K562 (cell line): ENCODE measurements around the gene FAM78B. TPM values are rescaled to one million over a fixed set of nuclear protein-coding genes. Genes with fewer than 3 reads are reported as not detected.

Experiments used
- ATAC-seq: fragments of 200-7000 bp; cut with Tn5 transposase; 3 replicates; pipeline ENCODE4 v1.9.1; 2020; ENCODE audit warnings: moderate library complexity
- BruUV-seq: library from RNA; stranded (reverse); fragments of 400-500 nt; replicated peaks from 2 replicates; lab custom pipeline; 2021; lab: Mats Ljungman, UMichigan
- CTCF ChIA-PET: fragments of 300-600 bp; formaldehyde crosslinking; extraction: SDS; loops from one replicate; lab custom pipeline; 2021; ENCODE audit warnings: low intra/inter-chr PET ratio; lab: Yijun Ruan, JAX
- POLR2A ChIA-PET: fragments of 300-600, 350-650 bp; sonication (Branson Sonifier 250); formaldehyde crosslinking; extraction: SDS; loops from one replicate; lab custom pipeline; 2021; ENCODE audit warnings: antibody characterized with exemption, inconsistent platforms; lab: Yijun Ruan, JAX
- DNase-seq, 4 experiments: peaks; one replicate each; pipeline versions ENCODE4 v3.0.0 to v3.0.0-alpha.2; 2011 to 2018; ENCODE audit warnings: low spot score in 3 of 4, mixed read lengths in 3 of 4; ENCODE audit errors: extremely low read depth in 1 of 4
- FAIRE-seq: peaks from 2 replicates; lab custom pipeline; 2011; peaks lifted over from hg19 to GRCh38; lab: Jason Lieb, UNC
- H2AFZ ChIP-seq: 2 replicates; pipeline ENCODE4 v1.6.0; 2011; ENCODE audit warnings: low read depth, low read length, control low read depth, inconsistent platforms
- H3K27ac ChIP-seq: fragments of 200-600 bp; 3 replicates; pipeline ENCODE4 v1.8.0; 2011; ENCODE audit warnings: low read depth, mild to moderate bottlenecking, control low read depth, inconsistent platforms, low read length, moderate library complexity, mixed read lengths; ENCODE audit errors: extremely low read depth
- H3K27me3 ChIP-seq, 2 experiments: fragments of 300-600 bp in 1 of 2; 2 replicates in 1 of 2; 3 replicates in 1 of 2; pipeline versions ENCODE4 v1.6.0 to v1.8.0; 2011; ENCODE audit warnings: inconsistent platforms in 2 of 2, low read length in 2 of 2, mild to moderate bottlenecking in 1 of 2, mixed read lengths in 1 of 2, moderate library complexity in 1 of 2; ENCODE audit not compliant: control insufficient read depth in 2 of 2, insufficient read depth in 2 of 2
- H3K36me3 ChIP-seq: fragments of 300-600 bp; 3 replicates; pipeline ENCODE4 v1.8.0; 2011; ENCODE audit warnings: mild to moderate bottlenecking, low read length, inconsistent platforms; ENCODE audit not compliant: control insufficient read depth, insufficient read depth
- H3K4me1 ChIP-seq, 2 experiments: fragments of 200-600 bp in 1 of 2; replicated peaks in 1 of 2; 2 replicates in 1 of 2; 3 replicates in 1 of 2; pipeline versions ENCODE4 v1.5.1 to v1.8.0; 2011; ENCODE audit warnings: inconsistent platforms in 2 of 2, low read length in 2 of 2, mild to moderate bottlenecking in 1 of 2, mixed read lengths in 1 of 2, moderate library complexity in 1 of 2; ENCODE audit not compliant: control insufficient read depth in 2 of 2, insufficient read depth in 2 of 2
- H3K4me2 ChIP-seq: 2 replicates; pipeline ENCODE4 v1.6.1; 2011; ENCODE audit warnings: low read length, control low read depth, inconsistent platforms, mixed read lengths; ENCODE audit not compliant: insufficient read depth
- H3K4me3 ChIP-seq: fragments of 200-600 bp; sonication (generic), shearing (Covaris generic); 2 replicates; pipeline ENCODE4 v1.5.1; 2016; ENCODE audit warnings: control low read depth, inconsistent platforms
- H3K79me2 ChIP-seq: fragments of 200-600 bp; 3 replicates; pipeline ENCODE4 v1.8.0; 2011; ENCODE audit warnings: low read length, inconsistent platforms; ENCODE audit not compliant: control insufficient read depth, insufficient read depth
- H3K9ac ChIP-seq, 2 experiments: 2 replicates each; pipeline versions ENCODE4 v1.6.0 to v1.6.1; 2011; ENCODE audit warnings: low read depth in 2 of 2, low read length in 2 of 2, control low read depth in 1 of 2, inconsistent platforms in 1 of 2, mild to moderate bottlenecking in 1 of 2, mixed read lengths in 1 of 2; ENCODE audit not compliant: insufficient read depth in 1 of 2
- H3K9me1 ChIP-seq: one replicate; pipeline ENCODE4 v1.6.0; 2011; ENCODE audit warnings: inconsistent platforms, mild to moderate bottlenecking, low read length, moderate library complexity; ENCODE audit not compliant: control insufficient read depth, insufficient read depth
- H3K9me3 ChIP-seq: replicated peaks from 2 replicates; pipeline ENCODE4 v1.5.1; 2011; ENCODE audit warnings: low read depth, low read length, inconsistent platforms; ENCODE audit not compliant: control insufficient read depth, insufficient read depth
- H4K20me1 ChIP-seq: replicated peaks from 2 replicates; pipeline ENCODE4 v1.6.1; 2011; ENCODE audit warnings: low read length, inconsistent platforms, mixed read lengths; ENCODE audit not compliant: control insufficient read depth, insufficient read depth
- ARID2 ChIP-seq: fragments of 450-650 bp; IDR thresholded peaks from 2 replicates; pipeline ENCODE4 v1.6.1; 2017; ENCODE audit warnings: antibody characterized with exemption, mild to moderate bottlenecking
- C11orf30 ChIP-seq: fragments of 450-650 bp; IDR thresholded peaks from 2 replicates; pipeline ENCODE4 v1.6.1; 2016; ENCODE audit warnings: low read depth, mild to moderate bottlenecking
- CREB3 ChIP-seq: fragments of 450-650 bp; conservative IDR thresholded peaks from 2 replicates; pipeline ENCODE4 v1.6.1; 2016; ENCODE audit warnings: missing genetic modification characterization, low read depth, mild to moderate bottlenecking, missing compliant biosample characterization, moderate library complexity
- DLX4 ChIP-seq: fragments of 250-450 bp; sonication (Bioruptor Pico); IDR thresholded peaks from 2 replicates; pipeline ENCODE4 v1.6.1; 2021; ENCODE audit warnings: mild to moderate bottlenecking
- IRF2 ChIP-seq: sonication (generic); formaldehyde crosslinking; IDR thresholded peaks from 2 replicates; pipeline ENCODE4 v1.8.1; 2022; ENCODE audit warnings: mild to moderate bottlenecking, missing genetic modification reagents
- MAFF ChIP-seq: IDR thresholded peaks from 2 replicates; pipeline ENCODE4 v1.6.1; 2012; ENCODE audit warnings: low read length, improper control_type of control experiment
- MAFG ChIP-seq: fragments of 450-650 bp; conservative IDR thresholded peaks from 2 replicates; pipeline ENCODE4 v1.6.1; 2016; ENCODE audit warnings: missing genetic modification characterization, missing compliant biosample characterization
- MAFK ChIP-seq: IDR thresholded peaks from 2 replicates; pipeline ENCODE4 v1.6.1; 2011; ENCODE audit warnings: low read length, improper control_type of control experiment
- RAD21 ChIP-seq, 2 experiments: fragments of 250-450 bp in 1 of 2; fragments of 450-650 bp in 1 of 2; sonication (Bioruptor Pico) in 1 of 2; formaldehyde crosslinking in 1 of 2; IDR thresholded peaks in 1 of 2; conservative IDR thresholded peaks in 1 of 2; 2 replicates each; pipeline versions ENCODE4 v1.4.0 to v1.8.0; 2020 to 2022; ENCODE audit warnings: mild to moderate bottlenecking in 2 of 2, moderate library complexity in 1 of 2
- TBL1XR1 ChIP-seq, 2 experiments: IDR thresholded peaks; 2 replicates each; pipeline ENCODE4 v1.6.1; 2012; ENCODE audit warnings: improper control_type of control experiment in 2 of 2, low read length in 2 of 2, mild to moderate bottlenecking in 1 of 2
- THAP12 ChIP-seq: fragments of 250-450 bp; sonication (Bioruptor Pico); IDR thresholded peaks from 2 replicates; pipeline ENCODE4 v1.9.0; 2021; ENCODE audit warnings: mild to moderate bottlenecking, inconsistent platforms
- ZNF316 ChIP-seq: fragments of 450-650 bp; IDR thresholded peaks from 2 replicates; pipeline ENCODE4 v1.6.1; 2016
- WGBS: fragments of 100-300 bp; shearing (Covaris generic); methylation state at CpG from one replicate; pipeline ENCODE4 v1.1.6; 2016; ENCODE audit warnings: low coverage, mixed read lengths; ENCODE audit not compliant: insufficient coverage; ENCODE audit errors: missing lambda C conversion rate; 5-methylcytosine and 5-hydroxymethylcytosine counted together
- in situ Hi-C: fragments of 300-500 bp; cut with MboI; formaldehyde crosslinking; loops from 4 replicates; pipeline ENCODE4 v1.15.0; 2018; ENCODE audit warnings: inconsistent platforms, mixed read lengths
- intact Hi-C: fragments of 100-400 bp; cut with micrococcal nuclease; formaldehyde crosslinking; loops from 2 replicates; pipeline ENCODE4 v1.14.2; 2022
- polyA plus RNA-seq, 8 experiments: library from polyadenylated mRNA; depleted of rRNA in 4 of 8; stranded (reverse) in 5 of 8; unstranded in 3 of 8; fragments of >200 nt; fragmentation: Nextera tagmentation in 2 of 8; fragmentation: Illumina TruSeq in 1 of 8; extraction: Ambion mirVana in 2 of 8; extraction: Trizol in 1 of 8; gene quantifications; 2 replicates each; pipeline versions ENCODE4 v1.2.1 to v1.2.3, GENCODE V29; 2011 to 2014; ENCODE audit warnings: inconsistent platforms in 1 of 8, missing spikeins in 1 of 8
- total RNA-seq, 7 experiments: library from RNA; depleted of rRNA in 6 of 7; stranded (reverse); fragments of >200 nt in 6 of 7; fragmentation: Illumina TruSeq in 2 of 7; extraction: Trizol in 2 of 7; gene quantifications; 2 replicates each; pipeline versions ENCODE4 v1.2.1 to v1.2.3, GENCODE V29; 2011 to 2021; ENCODE audit warnings: low replicate concordance in 1 of 7
- TF ChIP-seq, protein P1 (sequence below): fragments of 450-650 bp; conservative IDR thresholded peaks from 2 replicates; pipeline ENCODE4 v1.6.1; 2016; ENCODE audit warnings: missing genetic modification characterization, low read depth, mild to moderate bottlenecking, control low read depth, missing compliant biosample characterization
- TF ChIP-seq, protein P2 (sequence below): fragments of 250-450 bp; sonication (Bioruptor Pico); IDR thresholded peaks from 2 replicates; pipeline ENCODE4 v1.5.0; 2022; ENCODE audit warnings: mild to moderate bottlenecking

FAM78B gene
- total and polyA plus RNA-seq, 9 of the 15 experiments (the other 6 are each of a cell fraction or from before 2014, with no cell fraction given) = 0.04 to 0.43 (median 0.29) TPM; not detected in 1

DNA sequence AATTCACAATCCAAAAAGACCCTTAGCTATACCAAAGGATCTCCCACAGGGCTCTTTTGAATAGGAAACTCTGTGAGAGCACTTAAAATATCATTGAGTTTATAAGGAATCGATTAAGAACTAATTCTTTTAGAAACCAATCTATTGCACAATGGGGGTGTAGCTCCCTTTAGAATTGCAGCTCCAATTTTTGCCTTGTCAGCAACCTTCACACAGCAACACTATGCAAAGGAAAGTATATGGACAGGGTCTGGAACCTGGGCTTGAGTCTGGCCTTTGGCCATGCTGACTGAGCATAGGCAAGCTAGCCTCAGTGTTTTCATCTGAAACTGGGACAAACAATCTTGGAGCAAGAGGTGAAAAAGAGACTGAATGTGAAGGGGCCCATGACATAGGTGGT lies 17.2 kb upstream of the FAM78B start:
- Histone ChIP-seq H3K9me3 (no peaks in the 10 kb centered on the region), H3K79me2 (no peaks in the 10 kb centered on the region), H3K27me3 (peaks cover 0 to 2% of the 10 kb centered on the region in 2 experiments; a peak in 2 of 5 replicates), H3K36me3 (no peaks in the 10 kb centered on the region), H3K9me1 (no peaks in the 10 kb centered on the region), H2AFZ (no peak overlapping the region), H3K9ac (no peak overlapping the region), H3K4me2 (no peak overlapping the region), H3K4me1 (no peaks in the 10 kb centered on the region; a peak in 1 of 5 replicates), H3K27ac (no peak overlapping the region), H4K20me1 (no peaks in the 10 kb centered on the region), H3K4me3 (no peak overlapping the region)
- intact Hi-C loops (no loop called here), in situ Hi-C loops (loop anchor here (25.0 kb wide), 1 partner anchor 1503 kb away; no protein-coding TSS in a partner anchor)
- ATAC-seq (no peak), DNase-seq (no peak), FAIRE-seq (no peak)
- WGBS = 0% methylated on average over 1 of the region's 1 CpG
- BruUV-seq = no TSS peak
- ChIA-PET POLR2A (interaction anchor here (0.6 kb wide), 1 partner anchor 765 kb away, joined by 3 read pairs; no protein-coding TSS in a partner anchor), CTCF (no interaction called here)
- TF ChIP-seq DLX4 (CRISPR knock-in tag) (no peak), TBL1XR1 (IDR thresholded peaks at IDR 0.05; ENCODE audit: low read length in 2 of 2) (no peak), C11orf30 (peak; percentile 60; the same call in 1 of the 2 replicates), ZNF316 (peak; percentile 73), IRF2 (no peak), MAFF (peak; percentile 78), MAFG (peak; percentile 72), CREB3 (tag) (no peak), RAD21 (CRISPR knock-in tag; conservative IDR thresholded peaks at IDR 0.05 in 1 of 2, IDR thresholded peaks at IDR 0.05 in 1 of 2) (no peak), ARID2 (no peak), THAP12 (CRISPR knock-in tag) (no peak), MAFK (peak; percentile 81)
- TF ChIP-seq, protein P1, sequence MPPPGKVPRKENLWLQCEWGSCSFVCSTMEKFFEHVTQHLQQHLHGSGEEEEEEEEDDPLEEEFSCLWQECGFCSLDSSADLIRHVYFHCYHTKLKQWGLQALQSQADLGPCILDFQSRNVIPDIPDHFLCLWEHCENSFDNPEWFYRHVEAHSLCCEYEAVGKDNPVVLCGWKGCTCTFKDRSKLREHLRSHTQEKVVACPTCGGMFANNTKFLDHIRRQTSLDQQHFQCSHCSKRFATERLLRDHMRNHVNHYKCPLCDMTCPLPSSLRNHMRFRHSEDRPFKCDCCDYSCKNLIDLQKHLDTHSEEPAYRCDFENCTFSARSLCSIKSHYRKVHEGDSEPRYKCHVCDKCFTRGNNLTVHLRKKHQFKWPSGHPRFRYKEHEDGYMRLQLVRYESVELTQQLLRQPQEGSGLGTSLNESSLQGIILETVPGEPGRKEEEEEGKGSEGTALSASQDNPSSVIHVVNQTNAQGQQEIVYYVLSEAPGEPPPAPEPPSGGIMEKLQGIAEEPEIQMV (tag) = no peak
- TF ChIP-seq, protein P2, sequence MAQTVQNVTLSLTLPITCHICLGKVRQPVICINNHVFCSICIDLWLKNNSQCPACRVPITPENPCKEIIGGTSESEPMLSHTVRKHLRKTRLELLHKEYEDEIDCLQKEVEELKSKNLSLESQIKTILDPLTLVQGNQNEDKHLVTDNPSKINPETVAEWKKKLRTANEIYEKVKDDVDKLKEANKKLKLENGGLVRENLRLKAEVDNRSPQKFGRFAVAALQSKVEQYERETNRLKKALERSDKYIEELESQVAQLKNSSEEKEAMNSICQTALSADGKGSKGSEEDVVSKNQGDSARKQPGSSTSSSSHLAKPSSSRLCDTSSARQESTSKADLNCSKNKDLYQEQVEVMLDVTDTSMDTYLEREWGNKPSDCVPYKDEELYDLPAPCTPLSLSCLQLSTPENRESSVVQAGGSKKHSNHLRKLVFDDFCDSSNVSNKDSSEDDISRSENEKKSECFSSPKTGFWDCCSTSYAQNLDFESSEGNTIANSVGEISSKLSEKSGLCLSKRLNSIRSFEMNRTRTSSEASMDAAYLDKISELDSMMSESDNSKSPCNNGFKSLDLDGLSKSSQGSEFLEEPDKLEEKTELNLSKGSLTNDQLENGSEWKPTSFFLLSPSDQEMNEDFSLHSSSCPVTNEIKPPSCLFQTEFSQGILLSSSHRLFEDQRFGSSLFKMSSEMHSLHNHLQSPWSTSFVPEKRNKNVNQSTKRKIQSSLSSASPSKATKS (CRISPR knock-in tag) = no peak
